GM19455 (cell line): ENCODE results near the gene RPUSD4.

Experiments used
- ATAC-seq: cut with Tn5 transposase; IDR thresholded peaks from one replicate; pipeline ENCODE4 v1.9.1; 2021; ENCODE audit not compliant: unreplicated experiment

Gene RPUSD4

DNA sequence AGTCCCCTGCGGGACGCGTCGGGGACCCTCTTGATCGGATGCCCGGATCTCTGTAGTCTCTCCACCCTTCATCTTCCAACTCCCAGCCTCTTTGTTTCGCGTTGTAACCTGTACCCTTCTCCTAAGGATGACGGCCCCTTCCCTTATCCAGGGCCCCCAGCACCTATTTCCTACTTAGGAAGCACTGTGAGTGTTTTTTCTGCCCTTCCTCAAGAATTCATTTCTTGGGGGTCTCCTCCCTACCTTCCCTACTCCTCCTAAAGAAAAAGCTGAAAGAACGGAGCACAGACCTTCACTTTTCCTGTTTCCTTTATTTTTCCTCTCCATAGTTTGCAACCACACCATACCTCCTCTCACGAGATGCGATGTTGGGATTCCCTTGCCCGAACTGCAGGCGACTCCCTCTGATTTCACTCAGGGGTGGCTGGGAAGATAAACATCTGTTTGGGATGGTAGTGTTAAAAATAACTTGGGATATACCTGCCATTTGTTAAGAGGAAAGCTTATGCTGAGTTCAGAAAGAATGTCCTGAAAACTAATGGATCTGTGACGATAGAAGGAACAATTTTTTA, 725 bp upstream of the RPUSD4 start:
- ATAC-seq: peak; percentile 4

DNA sequence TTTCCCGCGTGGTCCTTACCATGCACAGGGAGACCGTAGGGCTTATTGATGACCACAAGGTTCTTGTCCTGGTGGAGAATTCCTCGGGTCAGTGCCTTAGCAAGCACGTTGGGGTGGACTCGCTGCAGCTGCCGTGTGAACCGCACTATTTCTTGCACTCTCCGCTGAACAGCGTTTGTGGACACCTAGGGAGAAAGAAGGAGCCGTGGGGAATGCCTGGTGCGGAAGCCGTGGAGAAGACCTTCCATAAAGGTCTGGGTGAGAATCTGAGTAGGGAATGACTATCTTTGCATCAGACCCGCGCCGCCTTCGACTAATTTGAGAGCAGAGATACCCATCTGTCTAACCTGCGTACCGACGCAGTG, 597 bp downstream of the RPUSD4 start:
- no peak for ATAC-seq

DNA sequence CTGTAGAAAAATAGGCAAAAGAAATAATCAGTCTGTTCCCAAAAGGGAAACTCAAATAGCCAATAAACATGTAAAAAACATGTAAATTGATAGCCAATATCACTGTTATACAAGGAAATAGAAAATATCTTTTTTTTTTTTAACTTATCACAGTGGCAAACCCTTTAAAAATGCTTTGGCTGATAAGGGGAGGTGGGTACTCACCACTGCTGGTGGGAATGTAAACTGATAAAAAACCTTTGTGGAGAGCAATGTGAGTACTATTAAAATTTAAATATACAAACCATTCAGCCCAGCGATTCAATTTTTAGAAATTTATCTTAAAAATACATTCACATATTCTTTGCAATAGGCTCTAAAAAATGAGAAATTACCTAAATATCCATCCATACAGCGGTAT, 3.6 kb downstream of the RPUSD4 start:
- ATAC-seq: no peak

DNA sequence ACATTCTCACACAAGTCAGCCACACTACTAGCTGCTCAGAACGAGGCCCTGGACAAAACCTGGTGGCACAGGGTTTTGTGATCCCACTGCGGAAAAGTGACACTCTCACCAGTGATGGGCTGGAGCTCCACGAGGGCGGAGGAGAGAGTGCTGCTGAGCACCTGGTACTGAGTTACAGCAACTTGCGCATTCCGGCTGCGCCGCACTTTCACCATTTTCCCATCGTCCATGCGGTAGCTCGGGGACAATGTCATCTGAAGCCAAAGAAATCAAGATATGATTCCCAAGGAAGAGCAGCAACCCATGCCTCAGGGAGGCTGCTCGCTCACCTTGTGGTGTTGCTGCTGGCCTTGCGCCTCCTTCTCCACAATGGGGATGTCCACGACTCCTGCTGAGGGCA, 6.1 kb downstream of the RPUSD4 start:
- no peak for ATAC-seq

DNA sequence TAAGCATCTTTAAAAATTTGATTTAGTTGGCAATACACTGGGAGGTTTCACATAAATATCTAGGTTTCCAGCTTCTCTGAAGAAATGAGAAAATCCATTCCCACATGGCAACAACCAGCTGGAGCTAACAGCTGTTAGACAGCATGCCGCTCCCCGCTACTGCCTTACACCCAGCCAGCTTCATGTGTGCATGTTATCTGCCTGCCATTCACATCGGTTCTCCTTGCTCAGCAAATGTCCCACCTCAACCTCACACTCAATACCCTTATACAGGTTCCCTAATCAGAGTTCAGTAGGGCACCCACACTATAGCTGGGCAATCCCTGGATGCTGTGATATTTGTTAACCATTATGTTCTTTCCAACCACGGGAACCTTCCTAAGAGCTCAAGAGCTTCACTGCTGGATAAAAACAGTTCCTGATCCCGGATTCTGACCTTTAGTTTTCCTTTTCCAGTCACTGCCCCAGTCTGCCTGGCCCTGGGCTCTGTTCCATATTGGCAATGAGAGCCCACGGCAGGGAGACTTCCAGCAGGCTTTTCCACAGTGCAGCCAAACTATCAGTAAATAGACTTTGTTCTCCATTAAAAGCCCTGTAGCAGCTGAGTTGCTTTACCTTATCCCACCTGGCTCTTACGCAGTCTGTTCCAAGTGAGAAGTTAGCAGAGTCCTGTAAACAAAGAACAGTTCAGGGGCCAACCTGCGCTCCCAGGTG, 8.6 kb downstream of the RPUSD4 start:
- no peak for ATAC-seq

DNA sequence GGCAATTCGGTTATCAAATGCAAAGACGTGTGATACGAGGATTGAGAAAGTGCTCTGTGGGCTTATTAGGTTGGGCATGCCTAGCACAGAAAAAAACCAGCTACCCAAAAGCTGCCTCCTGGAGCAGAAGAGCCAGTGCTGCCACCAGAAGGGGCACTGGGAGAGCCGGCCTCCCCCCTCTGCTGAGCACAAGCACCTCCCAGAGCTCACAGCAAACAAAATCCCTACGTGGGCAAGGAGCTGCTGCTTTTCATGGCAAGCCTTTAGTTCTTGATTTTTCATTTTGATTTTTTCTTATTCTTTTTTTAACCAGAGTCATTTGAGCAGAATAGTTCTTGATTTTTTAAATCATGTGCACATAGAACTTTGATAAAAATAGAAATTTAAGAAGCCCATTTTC, 12.8 kb downstream of the RPUSD4 start:
- ATAC-seq: no peak

DNA sequence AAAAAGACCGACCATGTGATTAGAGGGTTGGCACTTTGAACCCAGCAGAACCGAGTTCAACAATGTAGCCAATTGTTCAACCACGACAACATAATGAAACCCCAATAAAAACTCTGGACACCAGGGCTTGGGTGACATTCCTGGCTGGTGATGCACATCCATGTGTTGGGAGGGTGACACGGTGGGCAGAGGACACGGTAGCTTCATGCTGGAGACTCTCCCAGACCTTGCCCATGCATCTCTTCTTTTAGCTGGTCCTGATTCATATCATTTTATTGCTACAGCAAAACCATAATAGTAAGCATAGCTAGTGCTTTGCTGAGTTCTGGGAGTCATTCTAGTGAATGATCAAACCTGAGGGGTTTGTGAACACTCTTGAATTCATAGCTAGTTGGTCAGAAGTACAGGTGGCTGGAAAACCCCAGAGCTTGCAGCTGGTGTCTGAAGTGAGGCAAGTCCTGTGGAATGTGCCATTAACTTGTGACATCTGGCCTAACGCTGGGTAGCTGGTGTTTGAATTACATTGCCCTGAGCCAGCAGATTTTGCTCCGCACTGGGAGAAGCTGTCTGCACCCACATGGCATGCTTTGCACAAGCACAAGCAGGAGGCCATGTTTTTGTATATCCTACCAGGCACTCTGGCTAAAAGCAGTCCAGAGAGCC, 14.0 kb downstream of the RPUSD4 start:
- ATAC-seq: no peak

DNA sequence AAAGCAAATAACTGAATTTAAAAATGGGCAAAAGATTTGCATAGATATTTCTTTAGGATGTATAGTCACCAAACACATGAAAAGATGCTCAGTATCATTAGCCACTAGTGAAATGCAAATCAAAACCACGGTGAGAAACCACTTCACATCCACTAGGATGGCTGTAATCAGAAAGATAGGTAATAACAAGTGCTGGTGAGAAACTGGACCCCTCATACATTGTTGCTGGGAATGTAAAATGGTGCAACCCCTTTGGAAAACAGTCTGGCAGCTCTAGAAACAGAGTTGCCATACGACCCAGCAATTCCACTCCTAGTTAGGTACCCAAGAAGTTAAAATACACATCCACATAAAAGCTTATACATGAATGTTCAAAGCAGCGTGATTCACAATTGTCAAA, 16.3 kb downstream of the RPUSD4 start:
- ATAC-seq: no peak

DNA sequence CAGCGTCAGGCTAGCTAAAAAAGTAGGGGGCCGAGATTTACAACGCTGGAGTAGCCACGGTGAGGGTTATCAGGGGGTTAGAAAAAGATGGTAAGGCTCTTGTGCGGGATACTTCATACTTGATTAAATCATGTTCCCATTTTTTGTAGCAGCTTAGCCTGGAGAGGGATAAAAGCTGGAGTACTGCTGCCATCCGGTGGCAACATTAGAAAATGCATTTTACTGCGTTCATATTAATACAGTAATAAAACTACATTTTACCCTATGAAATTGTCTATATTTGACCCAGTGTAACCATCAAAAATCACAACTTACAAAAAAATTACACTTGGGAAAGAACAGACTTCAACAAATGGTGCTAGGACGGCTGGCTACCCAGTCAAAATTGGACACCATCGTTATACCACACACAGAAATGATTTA, 17.3 kb downstream of the RPUSD4 start:
- no peak for ATAC-seq

DNA sequence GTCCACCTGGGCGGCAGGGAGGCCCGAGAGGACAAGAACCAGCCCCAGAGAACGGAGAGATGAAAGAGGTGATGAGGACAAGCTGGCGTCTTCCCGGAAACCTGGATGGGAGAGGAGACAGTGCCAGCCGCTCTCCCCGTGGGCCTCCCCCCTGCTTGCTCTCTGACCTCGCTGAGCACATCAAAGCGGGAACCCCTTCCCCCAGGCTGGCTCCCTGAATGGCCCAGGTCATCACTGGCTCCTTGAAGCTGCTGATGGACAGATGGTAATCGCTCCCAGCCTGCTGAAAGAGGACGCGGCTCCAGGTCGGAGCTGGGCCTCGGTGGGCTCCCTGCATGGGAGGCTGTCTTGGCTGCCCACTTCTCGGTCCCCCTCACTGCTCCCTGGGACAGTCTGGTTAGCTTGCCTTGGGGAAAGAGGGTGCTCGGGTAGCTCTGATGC, 18.4 kb downstream of the RPUSD4 start:
- no peak for ATAC-seq

DNA sequence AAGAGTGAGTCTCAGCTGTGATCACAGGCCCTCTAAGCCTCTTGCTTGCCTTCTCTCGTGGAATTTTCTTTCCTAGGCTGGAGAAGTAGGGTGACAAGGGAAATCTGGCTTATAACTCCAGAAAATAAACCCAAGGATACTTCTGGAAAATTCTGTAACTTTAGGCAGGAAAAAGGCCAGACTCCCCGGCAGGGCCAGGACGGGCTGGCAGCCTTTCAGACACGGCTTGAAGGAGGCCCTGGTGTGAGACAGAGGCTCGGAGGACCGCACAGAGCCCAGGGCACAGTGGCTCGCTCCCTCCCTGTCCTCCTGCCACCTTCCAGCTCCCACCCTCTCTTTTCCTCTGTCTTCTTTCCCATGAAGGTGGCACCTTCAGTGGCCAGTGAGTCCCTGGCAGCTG, 19.1 kb downstream of the RPUSD4 start:
- ATAC-seq: no peak

DNA sequence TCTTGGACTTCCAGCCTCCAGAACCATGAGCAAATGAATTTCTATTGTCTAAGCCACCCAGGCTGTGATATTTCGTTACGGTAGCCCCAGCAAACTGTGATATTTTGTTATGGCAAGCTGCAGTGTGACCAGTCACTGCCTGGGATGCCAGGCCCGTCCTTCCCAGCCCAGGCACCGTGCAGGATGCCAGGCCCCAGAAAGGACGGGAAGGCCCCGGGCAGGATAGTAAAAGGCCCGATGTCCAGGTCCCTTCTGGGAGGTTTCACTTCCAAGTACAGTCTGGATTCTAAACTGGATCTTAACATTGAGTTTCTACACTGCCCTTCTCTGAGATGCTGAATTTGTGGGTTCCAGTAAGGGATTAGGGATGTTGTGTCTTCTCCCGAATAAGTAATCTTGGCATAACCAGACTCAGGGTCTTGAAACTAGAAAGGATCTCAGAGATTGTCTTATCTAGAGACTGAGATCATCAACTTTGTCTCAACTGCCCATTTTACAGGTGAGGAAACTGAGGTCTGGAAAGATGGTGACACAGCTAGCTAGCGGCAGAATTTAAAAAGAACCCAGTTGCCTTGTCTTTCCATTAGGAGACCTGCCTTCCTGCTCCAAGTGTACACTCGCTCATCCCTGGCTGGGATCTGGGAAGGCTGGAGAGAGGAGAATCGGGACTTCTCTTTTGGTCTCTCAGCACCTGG, 19.9 kb downstream of the RPUSD4 start:
- no peak for ATAC-seq

DNA sequence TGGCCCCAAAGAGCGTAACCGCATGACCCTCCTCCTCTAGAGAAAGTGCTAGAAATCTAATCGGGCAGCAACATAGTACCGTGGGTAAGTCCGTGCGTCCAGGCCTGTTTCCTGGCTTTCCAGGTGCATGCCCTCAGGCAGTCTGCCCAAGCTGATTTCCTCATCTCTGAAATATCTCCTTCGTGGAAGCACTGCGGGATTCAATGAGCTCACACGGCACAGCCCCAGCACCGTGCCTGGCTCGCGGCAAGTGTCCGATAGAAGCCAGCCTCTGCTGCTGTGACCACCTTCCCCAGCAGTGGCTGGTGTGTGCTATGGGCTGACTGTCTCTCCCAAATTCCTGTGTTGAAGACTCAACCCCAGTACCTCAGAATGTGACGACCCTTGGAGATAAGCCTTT, 20.7 kb downstream of the RPUSD4 start:
- no peak for ATAC-seq

DNA sequence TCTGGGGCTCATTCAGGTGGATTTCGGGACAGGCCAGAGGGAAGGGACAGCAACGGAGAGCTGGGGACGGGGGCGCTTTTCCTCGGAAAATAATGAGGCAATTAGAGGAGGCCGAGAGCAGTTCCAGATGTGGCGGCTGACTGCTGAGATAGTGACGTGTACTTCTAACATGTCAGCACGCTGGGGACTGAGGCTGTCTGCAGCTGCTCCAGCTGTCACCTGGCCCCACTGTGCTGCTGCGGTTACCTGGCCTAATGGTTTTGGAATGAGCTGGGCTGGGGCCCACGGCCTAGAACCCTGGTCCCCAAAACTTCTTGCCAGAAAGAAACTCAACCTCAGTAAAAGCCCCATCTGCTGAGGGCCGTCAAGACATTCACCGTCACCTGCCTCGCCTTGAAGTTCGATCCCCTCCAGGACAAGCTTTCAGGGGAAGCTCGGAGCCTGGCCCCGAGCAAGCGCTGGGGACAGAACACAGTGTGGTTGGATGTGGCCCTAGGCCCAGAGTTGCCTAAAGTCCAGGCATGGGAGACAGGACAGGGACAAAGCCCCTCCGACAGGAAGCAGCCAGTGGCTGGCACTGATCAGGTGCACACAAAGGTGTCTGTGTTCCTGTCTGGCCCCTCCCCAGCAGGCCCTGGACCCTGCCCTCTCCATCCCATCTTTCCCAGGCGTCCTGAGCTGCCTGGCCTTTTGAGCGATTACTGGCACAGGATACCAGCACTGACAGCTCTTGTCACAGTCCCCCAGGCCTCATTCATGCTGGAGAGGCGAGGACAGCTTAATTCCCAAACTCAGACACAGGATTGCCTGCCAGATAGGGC, 22.1 kb downstream of the RPUSD4 start:
- ATAC-seq: peak; percentile 79

DNA sequence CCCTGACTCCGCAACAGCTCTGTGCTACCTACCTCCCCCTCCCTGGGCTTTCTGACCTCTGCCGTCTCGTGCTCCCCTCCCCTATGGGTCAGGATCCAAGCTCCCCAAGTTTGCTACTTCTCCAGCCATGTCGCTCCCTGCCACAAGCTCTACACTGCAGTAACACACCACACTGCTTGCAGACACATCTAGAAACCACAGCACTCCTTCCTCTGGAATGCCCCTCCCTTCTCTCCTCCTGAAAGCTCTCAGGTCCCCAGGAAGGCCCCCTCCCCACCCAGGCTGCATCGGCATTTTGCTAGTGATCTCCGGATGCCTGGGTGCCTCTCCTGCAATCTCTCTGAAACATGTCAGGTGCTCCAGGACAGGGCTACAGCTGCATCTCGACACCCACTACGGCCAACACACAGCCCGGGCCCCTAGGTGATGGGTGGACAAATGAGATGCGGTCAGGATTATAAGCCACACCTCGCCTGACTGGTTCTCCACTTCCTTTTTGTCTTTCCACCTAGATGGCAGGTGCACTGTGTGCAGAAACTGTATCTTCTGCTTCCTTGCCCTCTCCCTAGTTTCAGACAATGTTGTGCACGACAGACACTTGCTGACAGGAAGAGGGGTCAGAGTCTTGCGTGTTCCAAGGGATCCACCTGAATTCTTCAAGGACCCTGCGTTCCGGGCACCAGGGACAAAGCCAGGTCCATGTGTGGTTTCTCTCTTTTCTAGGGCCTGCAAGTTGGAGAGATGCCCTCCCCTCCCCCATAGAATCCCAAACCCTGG, 22.9 kb downstream of the RPUSD4 start:
- ATAC-seq: peak; percentile 70

DNA sequence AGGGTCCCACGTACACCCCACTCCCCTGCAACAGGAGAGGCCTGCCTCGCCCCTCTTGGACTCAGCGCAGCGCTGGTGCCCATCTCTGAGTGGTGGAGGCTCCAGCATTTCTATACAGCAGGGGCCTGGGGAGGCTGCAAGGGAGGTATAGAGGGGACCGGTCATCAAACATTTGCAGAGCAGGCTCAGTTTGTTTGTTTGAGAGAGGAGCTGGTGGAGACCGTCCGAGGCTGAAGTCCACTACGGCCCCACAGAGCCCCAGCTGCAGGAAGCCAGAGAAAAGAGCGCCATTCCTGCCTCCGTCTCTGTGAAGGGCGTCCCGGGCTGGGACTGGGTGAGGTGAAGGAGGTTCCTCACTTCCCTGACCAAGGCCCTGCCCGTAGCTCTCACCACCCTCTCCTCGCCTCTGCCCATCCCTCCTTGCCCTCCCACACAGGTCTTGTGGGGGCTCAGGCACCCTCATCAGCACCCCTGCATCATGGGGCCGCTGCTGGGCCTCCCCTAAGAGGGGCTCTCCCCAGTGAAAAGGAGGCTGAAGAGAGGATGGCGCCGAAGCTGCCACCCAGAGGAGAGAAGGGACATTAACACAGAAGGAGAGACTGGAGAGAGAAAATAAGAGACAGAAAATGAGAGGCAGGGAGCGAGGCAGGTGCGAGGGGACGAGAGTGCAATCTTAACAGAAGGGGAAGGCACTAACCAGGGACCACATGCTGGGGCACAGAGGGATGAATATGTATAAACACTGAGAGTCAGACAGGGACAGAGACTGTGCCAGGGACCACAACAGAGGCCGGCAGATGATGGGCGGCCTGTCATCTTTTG, 24.5 kb downstream of the RPUSD4 start:
- no peak for ATAC-seq

DNA sequence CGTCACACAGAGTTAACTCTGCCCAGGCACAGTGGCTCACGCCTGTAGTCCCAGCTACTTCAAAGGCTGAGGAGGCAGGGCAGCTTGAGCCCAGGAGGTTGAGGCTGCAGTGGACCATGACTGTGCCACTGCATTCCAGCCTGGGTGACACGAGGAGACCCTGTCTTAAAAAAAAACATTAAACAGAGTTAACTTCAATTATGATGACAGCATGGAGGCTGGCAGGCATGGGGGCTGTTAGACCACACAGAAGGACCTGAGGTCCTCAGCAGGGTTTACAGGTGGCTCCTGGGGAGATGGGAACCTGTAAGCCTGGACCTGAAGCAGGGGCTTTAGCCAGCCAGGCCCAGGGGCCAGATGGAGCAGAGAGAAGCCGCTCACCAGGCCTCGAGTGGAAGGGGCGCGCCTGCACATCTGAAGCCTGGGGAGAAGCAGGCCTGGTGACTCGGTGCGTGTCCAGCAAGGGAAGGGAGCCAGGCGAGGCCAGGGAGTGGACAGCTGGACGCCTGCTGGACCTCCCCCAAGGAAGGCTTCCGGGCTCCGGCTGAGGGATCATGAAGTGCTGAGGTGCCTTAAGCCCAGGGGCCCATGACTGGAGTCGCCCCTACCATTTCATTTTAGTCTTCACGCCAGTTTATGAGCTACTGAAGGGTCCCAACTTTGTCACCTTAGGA, 25.3 kb downstream of the RPUSD4 start:
- ATAC-seq: no peak

DNA sequence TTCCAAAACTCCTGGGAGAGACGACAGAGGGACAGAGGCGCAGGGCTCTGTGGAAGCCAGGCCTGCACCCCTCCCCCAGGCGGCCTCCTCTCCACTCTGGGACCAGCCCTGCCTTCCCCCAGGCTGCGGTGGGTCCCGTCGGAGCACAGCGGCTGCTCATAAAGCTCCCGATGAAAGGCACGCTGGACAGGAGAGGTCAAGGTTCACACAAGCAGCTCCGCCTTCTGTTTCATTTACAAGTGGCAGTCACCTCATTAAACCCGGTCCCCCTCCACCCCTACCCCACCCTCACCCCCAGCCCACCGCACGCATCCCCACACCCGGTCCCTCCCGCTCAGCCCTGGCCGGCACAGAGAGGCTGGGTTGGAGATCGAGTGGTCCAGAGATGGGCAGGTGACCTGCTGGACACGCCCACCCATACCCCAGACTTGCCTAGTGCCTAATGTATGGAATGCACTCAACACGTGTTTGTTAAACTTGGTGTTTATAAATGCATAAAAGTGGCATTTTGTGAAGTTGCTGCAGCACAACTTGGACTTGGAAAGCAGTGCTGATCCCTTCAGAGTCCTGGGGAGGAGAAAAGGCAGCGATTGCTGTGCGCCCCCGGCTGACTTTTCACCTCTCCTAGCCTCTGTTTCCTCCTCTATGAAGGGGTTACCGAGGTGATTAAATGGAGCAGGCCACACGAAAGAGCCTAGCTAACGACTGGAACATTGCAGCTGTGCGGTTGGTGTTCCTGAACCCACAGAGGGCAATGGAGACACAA, 26.0 kb downstream of the RPUSD4 start:
- ATAC-seq: no peak
